NB4 (cell line): Measurements from ENCODE around the gene RAP1GAP2.
A peak's percentile ranks its signal among the peaks of the same experiment; 100 is the strongest.
"Not testable (repeated sequence)": the region's sequence is repeated elsewhere in the genome, so short reads cannot be mapped to it uniquely, and the experiment has no call there.

Source experiments
- DNase-seq: peaks from one replicate; pipeline ENCODE4 v3.0.0; 2010; ENCODE audit warnings: low read depth
- H3K4me3 ChIP-seq: one replicate; pipeline ENCODE4 v1.5.1; 2011; ENCODE audit warnings: mild to moderate bottlenecking, low read depth, low read length, moderate library complexity
- CTCF ChIP-seq: IDR thresholded peaks from one replicate; pipeline ENCODE4 v1.5.1; 2012; ENCODE audit warnings: low read depth, low read length
- MAX ChIP-seq: IDR thresholded peaks from 2 replicates; pipeline ENCODE4 v1.6.1; 2011; ENCODE audit warnings: low read depth, low read length
- MYC ChIP-seq: IDR thresholded peaks from 2 replicates; pipeline ENCODE4 v1.6.1; 2011; ENCODE audit warnings: low read depth, low read length
- POLR2A ChIP-seq: IDR thresholded peaks from 2 replicates; pipeline ENCODE4 v1.6.1; 2011; ENCODE audit warnings: mild to moderate bottlenecking; ENCODE audit not compliant: insufficient read length; ENCODE audit errors: extremely low read depth

Gene RAP1GAP2

GRCh38 chr17:2777242-2777867, 18.9 kb upstream of the RAP1GAP2 start:
- no peak overlapping the region for H3K4me3 ChIP-seq
- DNase-seq = no peak
- TF ChIP-seq CTCF (no peak), POLR2A (no peak)

- no peak overlapping the region for H3K4me3 ChIP-seq
- TF ChIP-seq POLR2A = no peak
- TF ChIP-seq CTCF = no peak
- no peak for TF ChIP-seq MYC
- no peak for TF ChIP-seq MAX
- no peak for DNase-seq
Observed at GRCh38 chr17:2778489-2778888, 17.7 kb upstream of the RAP1GAP2 start.

- DNase-seq = no peak
- no peak overlapping the region for H3K4me3 ChIP-seq
- TF ChIP-seq MYC (no peak), MAX (no peak), CTCF (no peak), POLR2A (no peak)
Observed at GRCh38 chr17:2779545-2779944, 16.7 kb upstream of the RAP1GAP2 start.

GRCh38 chr17:2780256-2780655, 16.0 kb upstream of the RAP1GAP2 start:
- no peak overlapping the region for H3K4me3 ChIP-seq
- TF ChIP-seq CTCF = no peak
- no peak for TF ChIP-seq POLR2A
- no peak for TF ChIP-seq MAX
- TF ChIP-seq MYC = no peak
- no peak for DNase-seq

- TF ChIP-seq MYC = no peak
- no peak for TF ChIP-seq CTCF
- no peak for TF ChIP-seq POLR2A
- no peak overlapping the region for H3K4me3 ChIP-seq
- no peak for DNase-seq
Observed at GRCh38 chr17:2780931-2781454, 15.2 kb upstream of the RAP1GAP2 start.

GRCh38 chr17:2781598-2781997, 14.6 kb upstream of the RAP1GAP2 start:
- DNase-seq, H3K4me3 ChIP-seq: not testable (repeated sequence)

- DNase-seq = peak; percentile 24
- no peak overlapping the region for H3K4me3 ChIP-seq
- TF ChIP-seq MAX (no peak), CTCF (no peak), POLR2A (no peak)
Observed at GRCh38 chr17:2782055-2782454, 14.2 kb upstream of the RAP1GAP2 start.
